Measurements from ENCODE around the gene ZC3H12A. TPM values are rescaled to one million over a fixed set of nuclear protein-coding genes. Genes with fewer than 3 reads are reported as not detected.

Gene ZC3H12A
- total and polyA plus RNA-seq, 8 donors = 8.4 to 89.3 (median 29.0) TPM

GRCh38 chr1:37475380-37476086, 1.2 kb downstream of the ZC3H12A start:
- Histone ChIP-seq H3K9me3 (no peaks in the 10 kb centered on the region), H3K27ac (peak overlapping the region; percentile 93 to 99 (median 97)), H3K4me1 (peaks cover 84 to 92% (median 86%) of the 10 kb centered on the region in 4 donors), H3K36me3 (peaks cover 14 to 31% (median 22%) of the 10 kb centered on the region in 4 donors), H3K4me3 (peak overlapping the region; percentile 58 to 93 (median 87)), H3K27me3 (no peaks in the 10 kb centered on the region)
- no peak for DNase-seq
- TF ChIP-seq EP300 (IDR thresholded peaks at IDR 0.05) (no peak), POLR2A (IDR thresholded peaks at IDR 0.05) (no peak), POLR2AphosphoS5 (IDR thresholded peaks at IDR 0.05) (no peak)
- TF ChIP-seq, protein P1, sequence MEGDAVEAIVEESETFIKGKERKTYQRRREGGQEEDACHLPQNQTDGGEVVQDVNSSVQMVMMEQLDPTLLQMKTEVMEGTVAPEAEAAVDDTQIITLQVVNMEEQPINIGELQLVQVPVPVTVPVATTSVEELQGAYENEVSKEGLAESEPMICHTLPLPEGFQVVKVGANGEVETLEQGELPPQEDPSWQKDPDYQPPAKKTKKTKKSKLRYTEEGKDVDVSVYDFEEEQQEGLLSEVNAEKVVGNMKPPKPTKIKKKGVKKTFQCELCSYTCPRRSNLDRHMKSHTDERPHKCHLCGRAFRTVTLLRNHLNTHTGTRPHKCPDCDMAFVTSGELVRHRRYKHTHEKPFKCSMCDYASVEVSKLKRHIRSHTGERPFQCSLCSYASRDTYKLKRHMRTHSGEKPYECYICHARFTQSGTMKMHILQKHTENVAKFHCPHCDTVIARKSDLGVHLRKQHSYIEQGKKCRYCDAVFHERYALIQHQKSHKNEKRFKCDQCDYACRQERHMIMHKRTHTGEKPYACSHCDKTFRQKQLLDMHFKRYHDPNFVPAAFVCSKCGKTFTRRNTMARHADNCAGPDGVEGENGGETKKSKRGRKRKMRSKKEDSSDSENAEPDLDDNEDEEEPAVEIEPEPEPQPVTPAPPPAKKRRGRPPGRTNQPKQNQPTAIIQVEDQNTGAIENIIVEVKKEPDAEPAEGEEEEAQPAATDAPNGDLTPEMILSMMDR (IDR thresholded peaks at IDR 0.05) = no peak
- 19 to 55% (median 43%) methylated on average over 10 to 24 of the region's 24 CpGs for WGBS, 5 donors
- intact Hi-C loops (cut with DNase I; ENCODE audit: low total_unique reads) = no loop called here

DNA sequence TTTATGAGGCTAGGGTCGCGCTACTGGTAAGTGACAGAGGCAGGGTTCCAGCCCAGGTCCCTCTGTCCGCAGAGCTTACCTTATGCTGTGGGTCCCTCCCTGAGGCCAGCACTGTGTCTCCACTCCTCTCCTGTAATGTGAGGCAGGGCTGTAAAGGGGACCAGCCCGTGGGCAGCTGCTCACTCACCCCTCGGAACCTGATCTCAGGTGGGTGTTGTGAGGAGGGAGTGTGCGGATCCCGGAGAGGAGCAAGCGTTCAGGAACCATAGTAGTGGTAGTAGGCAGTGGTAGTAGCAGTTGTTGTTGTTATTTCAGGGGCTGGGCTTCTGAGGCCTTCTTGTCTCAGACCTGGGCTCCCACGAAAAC, 1.7 kb downstream of the ZC3H12A start:
- DNase-seq = no peak
- Histone ChIP-seq H3K36me3 (peaks cover 19 to 37% (median 27%) of the 10 kb centered on the region in 4 donors), H3K27me3 (no peaks in the 10 kb centered on the region), H3K4me3 (peak overlapping the region; percentile 58 to 93 (median 87)), H3K9me3 (no peaks in the 10 kb centered on the region), H3K27ac (peak overlapping the region; percentile 93 to 99 (median 97)), H3K4me1 (peaks cover 84 to 91% (median 87%) of the 10 kb centered on the region in 4 donors)
- peak in 1 of 3 donors; percentile 1 for TF ChIP-seq POLR2AphosphoS5 (IDR thresholded peaks at IDR 0.05)
- TF ChIP-seq, protein P1 (IDR thresholded peaks at IDR 0.05) = no peak
- TF ChIP-seq EP300 (IDR thresholded peaks at IDR 0.05) = no peak
- intact Hi-C loops (cut with DNase I; ENCODE audit: low total_unique reads) = no loop called here
- 13 to 38% (median 23%) methylated on average over 1 to 9 of the region's 9 CpGs for WGBS, 5 donors

DNA sequence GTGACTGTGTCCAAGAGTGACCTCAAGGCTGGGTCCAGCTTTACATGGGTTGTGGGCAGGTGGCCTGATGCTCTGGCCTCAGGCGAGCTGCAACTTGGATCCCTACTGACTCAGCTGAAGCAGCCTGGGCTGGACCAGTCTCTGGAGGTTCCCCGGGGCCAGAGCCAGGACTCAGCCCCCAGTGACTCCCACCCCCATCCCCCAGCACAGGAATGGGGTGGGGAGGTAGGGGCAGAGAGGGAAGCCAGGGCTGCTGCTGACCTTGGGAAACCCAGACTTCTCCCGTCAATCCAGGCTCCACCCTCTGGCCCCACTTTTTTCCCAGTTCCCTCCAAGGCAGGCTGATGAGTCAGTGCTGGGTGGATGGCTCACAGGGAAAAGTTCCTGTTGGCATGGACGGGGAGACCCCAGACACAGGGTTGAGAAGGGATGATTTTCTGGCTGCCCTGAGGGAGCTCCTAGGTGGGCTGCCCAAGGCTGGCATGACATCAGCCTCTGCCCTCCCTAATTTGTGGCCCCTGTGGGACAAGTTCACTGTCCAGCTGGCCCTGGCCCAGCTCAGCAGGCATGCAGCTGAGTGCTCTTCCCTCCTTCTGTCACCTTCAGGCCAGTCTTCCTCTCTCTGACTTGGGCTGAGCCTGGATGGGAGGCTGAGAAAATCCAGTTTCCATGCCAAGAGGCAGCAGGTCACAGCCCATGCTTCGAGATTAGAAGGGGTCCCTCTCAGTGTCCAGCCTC, 2.2 kb downstream of the ZC3H12A start:
- DNase-seq = peak; percentile 75 to 84
- no peaks in the 10 kb centered on the region for H3K9me3 ChIP-seq
- peak overlapping the region; percentile 93 to 99 (median 97) for H3K27ac ChIP-seq
- TF ChIP-seq POLR2A (IDR thresholded peaks at IDR 0.05) = peak in 1 of 4 donors; percentile 4
- TF ChIP-seq, protein P1 (IDR thresholded peaks at IDR 0.05) = no peak
- no peak for TF ChIP-seq EP300 (IDR thresholded peaks at IDR 0.05)
- peak in 2 of 3 donors; percentile 67 to 77 for TF ChIP-seq POLR2AphosphoS5 (IDR thresholded peaks at IDR 0.05)
- peaks cover 80 to 88% (median 85%) of the 10 kb centered on the region in 4 donors for H3K4me1 ChIP-seq
- intact Hi-C loops (cut with DNase I; ENCODE audit: low total_unique reads) = no loop called here
- 0 to 10% (median 5%) methylated on average over 3 to 5 of the region's 5 CpGs for WGBS, 5 donors
- peak overlapping the region; percentile 58 to 93 (median 87) for H3K4me3 ChIP-seq
- H3K27me3 ChIP-seq = no peaks in the 10 kb centered on the region
- H3K36me3 ChIP-seq = peaks cover 24 to 42% (median 33%) of the 10 kb centered on the region in 4 donors

DNA sequence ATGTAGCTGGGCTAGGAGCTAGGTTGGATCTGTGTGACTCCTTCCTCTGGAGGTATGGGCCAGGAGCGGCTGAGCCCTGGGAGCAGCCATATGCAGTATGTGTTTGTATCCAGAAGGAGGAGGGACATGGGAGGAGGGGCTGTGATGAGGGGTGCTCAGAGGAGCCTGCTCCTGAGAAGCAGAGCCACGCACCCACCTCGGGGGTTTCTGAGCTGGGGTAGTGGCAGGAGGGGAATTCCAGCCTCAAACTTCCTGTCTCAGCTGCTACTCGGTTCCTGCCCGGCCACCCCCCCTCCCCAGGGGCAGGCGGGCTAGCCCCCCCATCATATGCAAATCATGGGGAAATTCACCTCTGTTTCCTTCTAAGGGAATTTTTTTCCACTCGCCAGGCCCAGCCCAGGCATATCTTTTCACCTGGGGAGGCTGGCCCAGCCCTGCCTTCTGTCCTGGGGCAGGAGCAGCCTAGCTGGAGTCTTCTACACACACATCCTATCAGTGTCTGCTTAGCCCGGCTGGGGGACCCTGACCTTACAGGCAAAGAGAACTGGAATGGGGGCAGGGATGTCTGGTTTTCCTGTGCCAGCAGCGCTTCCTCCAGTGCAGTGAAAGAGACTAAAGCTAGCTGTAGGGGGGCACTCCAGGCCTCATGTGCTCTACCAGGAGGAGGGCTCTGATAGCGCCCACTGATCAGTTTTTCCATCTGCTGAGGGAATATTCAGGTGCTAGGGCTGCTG, 3.0 kb downstream of the ZC3H12A start:
- Histone ChIP-seq H3K9me3 (no peaks in the 10 kb centered on the region), H3K4me3 (peak overlapping the region; percentile 58 to 93 (median 87)), H3K27me3 (no peaks in the 10 kb centered on the region), H3K4me1 (peaks cover 73 to 88% (median 81%) of the 10 kb centered on the region in 4 donors), H3K27ac (peak overlapping the region; percentile 93 to 99 (median 97)), H3K36me3 (peaks cover 32 to 50% (median 40%) of the 10 kb centered on the region in 4 donors)
- no peak for TF ChIP-seq POLR2A (IDR thresholded peaks at IDR 0.05)
- peak in 2 of 3 donors; percentile 74 to 76 for TF ChIP-seq POLR2AphosphoS5 (IDR thresholded peaks at IDR 0.05)
- DNase-seq = peak; percentile 87 to 91
- 2 to 8% (median 5%) methylated on average over 8 to 10 of the region's 10 CpGs for whole genome bisulfite sequencing, 5 donors
- intact Hi-C loops (cut with DNase I; ENCODE audit: low total_unique reads) = no loop called here
